Measurements from ENCODE around the gene FHAD1. TPM values are rescaled to one million over a fixed set of nuclear protein-coding genes. Genes with fewer than 3 reads are reported as not detected.
A peak's percentile ranks its signal among the peaks of the same experiment; 100 is the strongest.

The FHAD1 gene
- total RNA-seq, 6 donors from 2014 or later, result 2.0 to 45.8 (median 12.5) TPM

GRCh38 chr1:15220024-15220392, 27.0 kb upstream of the FHAD1 start:
- no peak for TF ChIP-seq EP300 (IDR thresholded peaks at IDR 0.05)
- H3K4me3 ChIP-seq, result no peak overlapping the region
- DNase-seq (no peak), ATAC-seq (ENCODE audit: low FRiP score in 2 of 2) (no peak)
- no peak overlapping the region for H3K27ac ChIP-seq
- peaks cover 0 to 13% (median 2%) of the 10 kb centered on the region in 4 donors for H3K36me3 ChIP-seq
- WGBS, 2 donors, result 85 to 89% methylated on average over 12 of the region's 12 CpGs
- H3K4me1 ChIP-seq, result peaks cover 14 to 26% (median 21%) of the 10 kb centered on the region in 4 donors
- H3K27me3 ChIP-seq, result no peaks in the 10 kb centered on the region
- H3K9me3 ChIP-seq, result no peaks in the 10 kb centered on the region

GRCh38 chr1:15220825-15221431, 26.1 kb upstream of the FHAD1 start:
- no peak overlapping the region for H3K4me3 ChIP-seq
- DNase-seq (no peak), ATAC-seq (ENCODE audit: low FRiP score in 2 of 2) (no peak)
- H3K27me3 ChIP-seq, result no peaks in the 10 kb centered on the region
- no peaks in the 10 kb centered on the region for H3K9me3 ChIP-seq
- TF ChIP-seq POLR2AphosphoS5 (IDR thresholded peaks at IDR 0.05) (no peak), POLR2A (IDR thresholded peaks at IDR 0.05) (no peak), EP300 (IDR thresholded peaks at IDR 0.05) (no peak), CTCF (IDR thresholded peaks at IDR 0.05) (no peak)
- H3K36me3 ChIP-seq, result peaks cover 0 to 9% (median 0%) of the 10 kb centered on the region in 4 donors
- H3K4me1 ChIP-seq, result peaks cover 12 to 24% (median 20%) of the 10 kb centered on the region in 4 donors
- WGBS, 2 donors, result 73 to 80% methylated on average over 7 of the region's 7 CpGs
- peak overlapping the region in 2 of 4 donors; percentile 1 to 9 for H3K27ac ChIP-seq

GRCh38 chr1:15222653-15223303, 24.2 kb upstream of the FHAD1 start:
- Histone ChIP-seq H3K4me3 (no peak overlapping the region), H3K27ac (no peak overlapping the region), H3K4me1 (peaks cover 9 to 24% (median 19%) of the 10 kb centered on the region in 4 donors), H3K9me3 (no peaks in the 10 kb centered on the region), H3K36me3 (peaks cover 0 to 9% (median 0%) of the 10 kb centered on the region in 4 donors), H3K27me3 (no peaks in the 10 kb centered on the region)
- no peak for TF ChIP-seq POLR2AphosphoS5 (IDR thresholded peaks at IDR 0.05)
- no peak for TF ChIP-seq CTCF (IDR thresholded peaks at IDR 0.05)
- no peak for TF ChIP-seq POLR2A (IDR thresholded peaks at IDR 0.05)
- no peak for TF ChIP-seq EP300 (IDR thresholded peaks at IDR 0.05)
- DNase-seq, result no peak
- WGBS, 2 donors, result 91 to 92% methylated on average over 4 of the region's 4 CpGs
- ATAC-seq (ENCODE audit: low FRiP score in 2 of 2), result no peak

GRCh38 chr1:15224259-15224869, 22.7 kb upstream of the FHAD1 start:
- TF ChIP-seq POLR2AphosphoS5 (IDR thresholded peaks at IDR 0.05) (no peak), EP300 (IDR thresholded peaks at IDR 0.05) (no peak), POLR2A (IDR thresholded peaks at IDR 0.05) (no peak), CTCF (IDR thresholded peaks at IDR 0.05) (no peak)
- DNase-seq (no peak), ATAC-seq (ENCODE audit: low FRiP score in 2 of 2) (peak in 1 of 2 donors; percentile 74)
- Histone ChIP-seq H3K4me1 (peaks cover 0 to 9% (median 7%) of the 10 kb centered on the region in 4 donors), H3K36me3 (peaks cover 0 to 8% (median 0%) of the 10 kb centered on the region in 4 donors), H3K27me3 (no peaks in the 10 kb centered on the region), H3K4me3 (no peak overlapping the region), H3K27ac (peak overlapping the region in 2 of 4 donors; percentile 29 to 54), H3K9me3 (no peaks in the 10 kb centered on the region)
- 77 to 79% methylated on average over 8 of the region's 8 CpGs for WGBS, 2 donors

- no peak overlapping the region for H3K4me3 ChIP-seq
- peak overlapping the region in 2 of 4 donors; percentile 29 to 52 for H3K27ac ChIP-seq
- TF ChIP-seq CTCF (IDR thresholded peaks at IDR 0.05), result no peak
- no peak for TF ChIP-seq EP300 (IDR thresholded peaks at IDR 0.05)
- TF ChIP-seq POLR2A (IDR thresholded peaks at IDR 0.05), result no peak
- no peak for TF ChIP-seq POLR2AphosphoS5 (IDR thresholded peaks at IDR 0.05)
- ATAC-seq (ENCODE audit: low FRiP score in 2 of 2) (no peak), DNase-seq (no peak)
- peaks cover 0 to 2% (median 0%) of the 10 kb centered on the region in 4 donors for H3K36me3 ChIP-seq
- H3K9me3 ChIP-seq, result no peaks in the 10 kb centered on the region
- 76 to 77% methylated on average over 3 to 4 of the region's 4 CpGs for WGBS, 2 donors
- H3K4me1 ChIP-seq, result peaks cover 0 to 9% (median 7%) of the 10 kb centered on the region in 4 donors
- H3K27me3 ChIP-seq, result no peaks in the 10 kb centered on the region
These were observed 22.0 kb upstream of the FHAD1 start for GRCh38 chr1:15224974-15225373.

Data from upper lobe of left lung (tissue), 6 donors.